Muscle layer of colon (tissue), 2 donors: ENCODE measurements around the gene AMN.

Source experiments
- H3K27ac ChIP-seq: one replicate; pipeline ENCODE4 v1.7.0; 2013; ENCODE audit warnings: low read depth, mild to moderate bottlenecking, low read length, moderate library complexity
- H3K27me3 ChIP-seq, 2 donors: one replicate each; pipeline ENCODE4 v1.7.0; 2013; ENCODE audit warnings: low read length in 2 of 2, mild to moderate bottlenecking in 2 of 2; ENCODE audit not compliant: insufficient read depth in 2 of 2, control insufficient read depth in 1 of 2
- H3K36me3 ChIP-seq: one replicate; pipeline ENCODE4 v1.7.0; 2013; ENCODE audit warnings: mild to moderate bottlenecking, low read length; ENCODE audit not compliant: insufficient read depth
- H3K4me1 ChIP-seq: one replicate; pipeline ENCODE4 v1.7.0; 2013; ENCODE audit warnings: mild to moderate bottlenecking, low read length; ENCODE audit not compliant: insufficient read depth
- H3K4me3 ChIP-seq, 2 donors: one replicate each; pipeline ENCODE4 v1.7.0; 2013; ENCODE audit warnings: low read length in 2 of 2, low read depth in 1 of 2, mild to moderate bottlenecking in 1 of 2, moderate library complexity in 1 of 2
- H3K9ac ChIP-seq: one replicate; pipeline ENCODE4 v1.7.0; 2013; ENCODE audit warnings: low read length
- H3K9me3 ChIP-seq: one replicate; pipeline ENCODE4 v1.7.0; 2013; ENCODE audit warnings: mild to moderate bottlenecking, low read length
- donor health status: abdominal sarcoma.
- donor health status: Adenocarcinoma of cecum.

Gene AMN

GRCh38 chr14:102907980-102908730, 14.3 kb upstream of the AMN start:
- Histone ChIP-seq H3K9me3 (no peaks in the 10 kb centered on the region), H3K27ac (no peak overlapping the region), H3K9ac (no peak overlapping the region), H3K4me1 (no peaks in the 10 kb centered on the region), H3K4me3 (no peak overlapping the region), H3K36me3 (peaks cover 10% of the 10 kb centered on the region), H3K27me3 (no peaks in the 10 kb centered on the region)

GRCh38 chr14:102908766-102909455, 13.6 kb upstream of the AMN start:
- Histone ChIP-seq H3K9me3 (no peaks in the 10 kb centered on the region), H3K27ac (no peak overlapping the region), H3K36me3 (peaks cover 10% of the 10 kb centered on the region), H3K9ac (no peak overlapping the region), H3K4me1 (no peaks in the 10 kb centered on the region), H3K27me3 (no peaks in the 10 kb centered on the region), H3K4me3 (no peak overlapping the region)

DNA sequence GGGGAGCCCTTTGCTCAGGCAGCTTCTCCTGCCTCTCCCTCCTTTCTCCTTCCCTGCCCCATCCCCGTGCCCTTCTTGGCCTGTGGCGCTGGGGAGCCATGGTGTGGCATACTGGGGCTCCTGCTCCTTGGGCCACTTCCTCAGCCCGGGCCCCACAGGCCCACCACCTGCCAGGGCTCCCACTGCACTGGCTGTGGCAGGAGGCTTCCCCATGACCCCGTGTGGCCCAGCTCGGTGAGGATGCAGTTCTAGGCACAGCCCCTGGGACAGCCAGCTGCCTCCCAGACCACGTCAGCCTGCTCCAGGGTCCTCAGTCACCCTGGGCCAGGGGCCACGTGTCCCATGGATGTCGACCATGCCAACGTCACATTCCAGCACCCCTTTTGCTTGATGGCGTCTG, 13.0 kb upstream of the AMN start:
- H3K4me3 ChIP-seq = no peak overlapping the region
- H3K4me1 ChIP-seq = no peaks in the 10 kb centered on the region
- H3K27me3 ChIP-seq = no peaks in the 10 kb centered on the region
- peaks cover 10% of the 10 kb centered on the region for H3K36me3 ChIP-seq
- H3K27ac ChIP-seq = no peak overlapping the region
- H3K9ac ChIP-seq = no peak overlapping the region
- H3K9me3 ChIP-seq = no peaks in the 10 kb centered on the region

GRCh38 chr14:102909911-102910310, 12.6 kb upstream of the AMN start:
- Histone ChIP-seq H3K36me3 (peaks cover 9% of the 10 kb centered on the region), H3K27me3 (no peaks in the 10 kb centered on the region), H3K4me1 (no peaks in the 10 kb centered on the region), H3K27ac (no peak overlapping the region), H3K4me3 (no peak overlapping the region), H3K9me3 (no peaks in the 10 kb centered on the region), H3K9ac (no peak overlapping the region)

- Histone ChIP-seq H3K36me3 (peaks cover 4% of the 10 kb centered on the region), H3K4me3 (no peak overlapping the region), H3K9ac (no peak overlapping the region), H3K27ac (no peak overlapping the region), H3K27me3 (no peaks in the 10 kb centered on the region), H3K4me1 (no peaks in the 10 kb centered on the region), H3K9me3 (no peaks in the 10 kb centered on the region)
These were observed 12.0 kb upstream of the AMN start for GRCh38 chr14:102910442-102910841.

DNA sequence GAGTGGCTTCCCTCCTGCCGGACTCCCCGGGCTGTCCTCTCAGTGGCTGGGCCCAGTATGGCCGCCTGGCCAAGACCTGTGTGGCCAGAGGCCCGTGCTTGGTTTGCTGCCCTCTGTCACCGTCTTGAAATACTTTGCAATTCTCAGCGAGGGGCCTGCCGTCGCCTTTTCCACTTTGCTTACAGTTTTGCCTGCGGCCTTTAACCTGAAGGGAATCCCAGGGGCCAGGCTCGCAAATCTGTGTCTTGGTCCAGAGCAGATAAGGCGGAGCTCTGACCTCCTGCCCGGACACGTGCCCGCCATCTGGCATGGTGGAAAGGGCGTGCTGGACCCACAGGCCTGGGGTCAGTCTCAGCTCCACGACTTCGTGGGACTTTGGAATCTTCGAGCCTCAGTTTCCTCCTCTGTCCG, 10.9 kb upstream of the AMN start:
- H3K9ac ChIP-seq = no peak overlapping the region
- H3K27ac ChIP-seq = no peak overlapping the region
- H3K4me3 ChIP-seq = no peak overlapping the region
- H3K9me3 ChIP-seq = no peaks in the 10 kb centered on the region
- H3K4me1 ChIP-seq = no peaks in the 10 kb centered on the region
- H3K27me3 ChIP-seq = no peaks in the 10 kb centered on the region
- H3K36me3 ChIP-seq = no peaks in the 10 kb centered on the region

DNA sequence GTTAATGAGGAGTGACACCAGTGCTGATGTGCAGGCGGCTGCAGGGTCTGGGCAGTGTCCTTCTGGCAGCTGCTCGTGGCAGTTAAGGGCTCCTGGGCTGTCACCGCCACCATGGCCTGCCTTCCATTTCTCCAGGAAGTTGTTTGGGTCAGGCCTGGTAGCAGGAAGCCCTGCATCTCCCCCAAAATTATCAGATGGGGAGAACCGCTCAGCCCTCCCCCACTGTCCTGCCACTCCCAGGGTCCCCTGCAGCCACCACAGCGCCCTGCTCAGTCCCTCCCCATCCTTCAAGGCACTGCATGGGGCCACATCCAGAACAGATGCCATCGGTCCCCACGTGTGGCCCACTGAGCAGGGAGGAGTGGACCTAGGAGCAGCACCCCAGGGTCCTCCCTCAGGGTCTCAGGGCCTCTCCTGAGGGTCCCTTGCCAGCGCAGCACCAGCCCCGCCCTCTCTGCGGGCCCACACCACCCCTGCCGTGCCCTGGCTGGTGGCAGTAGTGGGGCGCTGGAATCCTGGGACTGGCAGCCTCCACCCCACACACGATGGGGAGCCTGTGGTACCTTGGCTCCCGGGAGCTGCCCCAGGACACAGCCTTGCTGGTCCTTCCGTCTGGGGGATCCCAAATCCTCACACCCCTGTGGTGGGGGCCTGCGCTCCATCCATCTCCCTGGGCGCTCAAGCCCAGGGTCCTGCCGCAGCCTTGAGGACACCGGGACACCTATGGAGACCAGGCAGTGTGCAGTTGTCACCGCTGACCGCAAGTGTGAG, 10.3 kb upstream of the AMN start:
- Histone ChIP-seq H3K27ac (no peak overlapping the region), H3K36me3 (no peaks in the 10 kb centered on the region), H3K27me3 (no peaks in the 10 kb centered on the region), H3K4me1 (no peaks in the 10 kb centered on the region), H3K9me3 (no peaks in the 10 kb centered on the region), H3K4me3 (no peak overlapping the region), H3K9ac (no peak overlapping the region)

DNA sequence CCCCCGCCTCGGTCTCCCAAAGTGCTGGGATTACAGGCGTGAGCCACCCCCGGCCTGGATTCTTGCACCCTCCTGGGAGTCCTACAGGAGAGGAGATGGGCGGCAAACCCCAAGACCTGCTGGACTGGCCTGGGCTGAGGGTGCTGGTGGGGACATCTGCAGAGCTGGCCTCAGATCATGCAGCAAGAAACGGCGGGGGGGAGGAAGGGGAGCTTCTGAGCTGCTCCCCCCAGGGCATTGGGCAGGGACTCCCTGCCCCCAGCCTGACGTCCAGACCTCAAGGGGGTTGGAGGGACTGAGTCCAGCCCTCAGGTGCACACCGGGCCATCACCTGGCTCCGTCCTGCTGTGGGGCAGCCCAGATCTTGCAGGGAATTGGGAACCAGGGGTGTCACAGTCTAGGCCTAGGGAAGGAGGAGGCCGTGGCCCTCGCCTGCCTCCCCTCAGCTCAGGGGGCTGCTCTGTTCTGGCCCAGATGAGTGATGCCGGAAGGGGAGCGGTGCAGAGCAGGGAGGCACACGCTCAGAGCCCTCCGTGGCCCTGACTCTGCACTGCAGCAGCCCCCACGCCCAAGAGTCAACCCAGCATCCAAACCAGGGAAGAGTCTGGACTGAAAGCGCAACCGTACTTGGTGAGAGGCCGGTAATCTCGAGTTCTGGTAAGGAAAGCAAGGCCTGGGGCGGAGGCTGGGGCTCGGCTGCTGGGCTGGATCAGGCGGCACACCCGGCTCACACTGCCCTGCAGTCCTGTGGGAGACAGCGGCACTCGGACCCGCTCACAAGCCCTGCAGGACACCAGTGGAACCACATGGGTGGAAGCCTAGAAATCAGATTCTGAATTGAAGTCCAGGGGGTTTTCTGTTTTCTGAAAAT, 8.9 kb upstream of the AMN start:
- Histone ChIP-seq H3K27ac (no peak overlapping the region), H3K4me3 (no peak overlapping the region)

GRCh38 chr14:102914474-102915291, 7.8 kb upstream of the AMN start:
- Histone ChIP-seq H3K4me3 (no peak overlapping the region), H3K27me3 (no peaks in the 10 kb centered on the region), H3K9me3 (no peaks in the 10 kb centered on the region), H3K36me3 (no peaks in the 10 kb centered on the region), H3K9ac (no peak overlapping the region), H3K27ac (no peak overlapping the region), H3K4me1 (no peaks in the 10 kb centered on the region)

More for the DNA sequence above, 8.9 kb upstream of the AMN start:
- Histone ChIP-seq H3K9ac (no peak overlapping the region), H3K4me1 (no peaks in the 10 kb centered on the region), H3K9me3 (no peaks in the 10 kb centered on the region), H3K27me3 (no peaks in the 10 kb centered on the region), H3K36me3 (no peaks in the 10 kb centered on the region)

DNA sequence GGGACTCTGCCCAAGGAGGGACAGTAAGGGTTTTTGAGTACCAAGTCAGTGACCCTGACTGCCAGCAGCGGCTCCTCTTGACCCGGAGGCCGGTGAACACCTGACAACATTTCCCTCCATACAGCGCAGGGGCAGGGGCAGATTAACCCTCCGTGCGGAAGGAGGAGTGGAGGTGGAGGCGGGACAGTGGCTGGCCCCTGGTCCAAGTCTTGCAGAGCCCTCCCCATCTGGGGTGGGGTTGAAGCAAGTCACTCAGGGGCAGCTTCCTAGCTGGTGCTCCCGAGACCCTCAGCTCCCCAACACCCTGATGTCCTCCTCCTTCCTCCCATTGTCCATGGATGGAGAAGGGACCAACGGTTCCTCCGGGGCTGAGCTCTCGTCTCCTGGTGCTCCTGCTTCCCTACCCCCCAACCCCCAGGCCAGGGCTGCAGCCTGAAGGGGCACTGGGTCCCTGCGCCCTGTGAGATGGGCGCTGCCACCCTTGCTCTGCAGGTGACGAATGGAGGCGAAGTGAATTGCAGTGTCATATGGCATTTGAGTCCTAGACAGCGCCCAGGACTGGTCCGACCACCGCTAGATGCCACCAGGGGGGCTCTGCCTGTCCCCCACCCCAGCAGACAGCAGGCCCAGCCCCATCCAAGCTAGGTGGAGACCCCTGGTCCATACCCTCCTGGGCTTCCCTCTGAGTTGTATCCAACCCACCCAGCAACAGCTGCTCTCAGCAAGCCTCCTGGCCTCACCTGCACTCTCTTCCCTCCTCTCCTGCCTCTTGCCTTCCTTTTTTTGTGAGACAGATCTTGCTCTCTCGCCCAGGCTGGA, 7.0 kb upstream of the AMN start:
- no peak overlapping the region for H3K4me3 ChIP-seq
- no peaks in the 10 kb centered on the region for H3K9me3 ChIP-seq
- no peak overlapping the region for H3K9ac ChIP-seq
- no peaks in the 10 kb centered on the region for H3K27me3 ChIP-seq
- no peaks in the 10 kb centered on the region for H3K36me3 ChIP-seq
- H3K27ac ChIP-seq = no peak overlapping the region
- H3K4me1 ChIP-seq = no peaks in the 10 kb centered on the region
